Sciatic nerve (tissue), 2 donors: Measurements from ENCODE around the gene PTPRN2. TPM values are rescaled to one million over a fixed set of nuclear protein-coding genes. Genes with fewer than 3 reads are reported as not detected.
A peak's percentile ranks its signal among the peaks of the same experiment; 100 is the strongest.
"Not testable (repeated sequence)": the region's sequence is repeated elsewhere in the genome, so short reads cannot be mapped to it uniquely, and the experiment has no call there.

Experiments used
- ATAC-seq: fragments of 200-7000 bp; cut with Tn5 transposase; one replicate; pipeline ENCODE4 v1.9.1; 2020; ENCODE audit warnings: mild to moderate bottlenecking, moderate library complexity
- DNase-seq: peaks from one replicate; pipeline ENCODE4 v3.0.0-alpha.2; 2020; ENCODE audit warnings: low spot score
- intact Hi-C: fragments of 100-400 bp; cut with DNase I; formaldehyde crosslinking; loops from one replicate; pipeline ENCODE4 v1.14.2; 2022
- total RNA-seq: library from RNA; stranded (reverse); fragmentation: NEBNext Ultra II Directional; extraction: Animal tissue kit (Norgen Biotek cat#: 25700); gene quantifications from one replicate; pipeline ENCODE4 v1.2.1, GENCODE V29; 2021
- donor health status: DM: no; HTN: no; CAD: no.
- donor health status: DM: no; HTN: no; CAD: no.

PTPRN2 gene
- total RNA-seq, 1 donor from 2014 or later: 12.7 TPM

DNA sequence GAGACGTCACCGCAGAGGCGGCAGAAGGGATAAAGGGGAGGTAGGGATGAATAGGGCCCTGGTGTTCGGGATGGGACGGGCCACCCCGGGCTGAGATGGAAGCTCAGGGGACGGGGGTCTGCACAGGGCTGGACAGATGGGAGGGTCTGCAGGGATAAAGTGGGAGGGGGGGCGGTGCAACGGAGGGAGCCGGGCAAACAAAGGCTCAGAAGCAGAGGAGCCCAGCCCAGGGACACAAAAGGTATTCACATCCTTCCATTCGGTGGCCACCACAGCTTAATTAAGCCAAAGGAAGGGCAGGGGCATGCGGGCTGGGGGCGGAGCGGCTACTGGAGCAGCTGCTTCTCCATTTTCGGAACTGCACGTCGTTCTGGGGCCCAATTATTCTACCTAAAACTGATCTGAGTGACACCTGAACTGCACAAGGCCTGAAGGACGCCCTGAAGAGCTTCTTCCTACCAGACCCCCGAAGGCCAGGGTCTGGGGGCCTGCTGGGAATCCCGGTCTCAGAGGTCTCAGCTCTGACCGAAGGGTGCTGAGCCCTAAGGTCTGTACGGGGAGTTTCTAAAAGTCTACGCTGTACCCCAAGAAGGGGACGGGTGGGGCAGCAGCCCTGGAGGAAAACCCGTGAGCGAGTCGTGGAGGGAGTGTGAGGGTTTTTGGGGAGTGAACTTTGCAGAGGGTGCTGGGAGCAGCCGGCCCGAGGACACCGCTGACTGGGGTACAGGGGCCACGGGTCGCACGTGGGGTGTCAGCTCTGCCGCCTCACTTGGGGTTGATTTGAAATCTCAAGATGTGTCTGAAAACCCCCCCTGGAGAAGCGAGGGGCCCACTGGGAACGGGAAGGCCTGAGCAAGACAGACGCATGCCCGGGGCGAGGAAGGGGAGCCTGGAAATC, 916.0 kb downstream of the PTPRN2 start:
- DNase-seq: peak; percentile 37
- intact Hi-C loops: no loop called here
- no peak for ATAC-seq

DNA sequence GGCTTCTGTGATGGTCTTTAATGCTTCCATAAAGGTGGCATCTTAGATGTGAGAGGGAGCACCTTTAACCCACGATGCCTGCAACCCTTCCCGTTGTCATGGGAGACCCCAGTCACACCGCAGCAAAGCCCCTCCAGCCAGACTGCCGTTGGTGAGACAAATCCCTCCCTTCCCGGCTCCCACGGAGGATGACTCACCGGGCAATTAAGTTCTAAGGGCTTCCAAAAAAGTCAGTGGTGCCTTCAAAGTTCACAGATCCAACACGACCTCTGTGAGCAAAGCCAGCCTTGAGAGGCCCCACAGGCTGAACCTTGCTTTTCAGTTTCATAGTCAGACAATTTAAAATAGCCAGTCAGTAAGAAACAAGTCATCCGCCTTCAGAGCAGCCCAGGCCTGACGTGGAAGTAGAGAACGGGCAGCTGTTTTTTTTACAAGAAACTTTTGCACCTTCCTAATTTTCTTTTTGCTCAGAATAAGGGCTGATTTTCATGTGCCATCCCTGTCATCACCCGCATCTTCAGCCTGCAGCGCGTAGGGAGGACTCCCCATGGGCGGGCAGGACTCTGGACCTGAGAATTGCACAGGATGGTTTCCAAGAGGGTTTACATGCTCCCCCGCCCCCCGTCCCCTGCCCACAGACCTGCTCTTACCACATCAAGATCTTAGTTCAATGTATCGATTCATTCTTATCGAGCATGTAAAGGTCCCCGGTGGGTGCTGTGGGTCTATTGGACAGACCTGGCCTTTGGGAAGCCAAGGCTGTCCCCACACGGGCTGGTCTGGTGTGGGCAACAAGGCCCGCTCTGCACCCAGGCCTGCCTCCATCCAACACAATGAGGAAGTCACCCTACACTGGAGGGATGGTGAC, 916.9 kb downstream of the PTPRN2 start:
- ATAC-seq: peak; percentile 71
- intact Hi-C loops: no loop called here
- peak; percentile 47 for DNase-seq

DNA sequence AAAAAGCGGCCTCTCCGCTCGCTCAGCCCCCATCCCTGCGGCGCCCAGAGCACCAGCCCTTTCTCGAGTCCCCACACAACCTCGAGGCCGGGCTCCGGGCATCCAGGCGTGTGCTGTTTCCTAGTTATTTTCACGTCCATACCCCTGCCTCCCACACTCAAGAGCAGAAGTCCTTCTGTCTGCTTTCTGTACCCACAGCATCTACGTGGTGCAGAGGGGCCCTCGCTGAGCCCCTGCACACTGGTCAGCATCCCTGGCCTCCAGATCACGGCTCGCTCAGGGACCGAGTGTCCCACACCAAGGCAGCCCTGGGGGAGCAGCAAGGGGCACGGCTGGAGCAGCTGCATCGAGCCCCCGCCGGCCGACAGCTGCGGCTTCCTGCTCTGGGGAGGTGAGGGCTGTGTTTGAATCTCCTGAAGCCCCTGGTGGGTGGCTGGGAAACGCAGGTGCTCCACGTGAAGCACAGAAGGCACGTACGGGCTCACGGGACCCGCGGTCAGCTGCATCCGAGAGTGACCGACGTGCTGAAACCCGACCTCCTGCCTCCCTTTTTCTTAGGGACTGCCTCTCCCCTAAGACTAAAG, 917.8 kb downstream of the PTPRN2 start:
- ATAC-seq: peak; percentile 63
- DNase-seq: peak; percentile 54
- intact Hi-C loops: no loop called here

DNA sequence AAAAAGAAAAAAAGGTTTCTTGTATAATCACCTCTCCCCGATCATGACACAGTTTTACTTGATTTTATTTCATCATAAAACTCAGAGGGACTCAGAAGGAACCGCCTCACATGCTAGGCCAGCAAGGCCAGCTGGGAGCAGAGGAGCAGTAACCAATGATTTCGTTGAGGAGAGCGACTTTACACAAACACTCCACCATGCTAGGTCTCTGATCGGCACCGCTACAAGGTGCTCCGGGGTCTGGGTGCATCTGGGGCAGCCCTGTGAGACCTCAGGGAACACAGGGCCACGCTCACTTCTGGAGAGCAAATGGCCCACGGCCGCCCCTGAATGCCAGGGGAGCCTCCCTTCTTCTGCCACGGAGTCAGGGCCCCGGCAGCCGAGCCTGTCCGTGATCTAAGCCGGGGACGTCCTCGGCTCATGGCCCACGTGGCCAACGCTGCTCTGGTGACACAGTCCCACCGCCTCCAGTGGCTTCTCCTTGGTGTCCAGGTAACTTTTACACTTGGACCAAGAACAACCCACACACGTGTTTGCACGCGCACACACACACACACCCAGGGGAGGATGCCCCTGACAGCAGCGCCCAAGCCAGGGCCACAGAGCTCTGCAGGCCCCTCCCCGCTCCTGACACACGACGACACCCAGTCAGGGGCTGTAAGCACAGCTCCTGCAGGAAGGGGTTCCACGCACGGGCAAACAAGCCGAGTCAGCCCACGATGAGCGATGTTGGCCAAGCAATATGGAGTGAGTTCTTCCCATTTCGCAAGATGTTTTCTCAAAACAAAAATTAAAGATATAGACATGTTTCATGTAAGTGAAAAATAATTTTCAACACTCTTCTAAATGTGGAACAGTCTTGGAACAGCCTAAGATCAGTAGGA, 918.5 kb downstream of the PTPRN2 start:
- DNase-seq: peak; percentile 47
- intact Hi-C loops: no loop called here
- no peak for ATAC-seq

DNA sequence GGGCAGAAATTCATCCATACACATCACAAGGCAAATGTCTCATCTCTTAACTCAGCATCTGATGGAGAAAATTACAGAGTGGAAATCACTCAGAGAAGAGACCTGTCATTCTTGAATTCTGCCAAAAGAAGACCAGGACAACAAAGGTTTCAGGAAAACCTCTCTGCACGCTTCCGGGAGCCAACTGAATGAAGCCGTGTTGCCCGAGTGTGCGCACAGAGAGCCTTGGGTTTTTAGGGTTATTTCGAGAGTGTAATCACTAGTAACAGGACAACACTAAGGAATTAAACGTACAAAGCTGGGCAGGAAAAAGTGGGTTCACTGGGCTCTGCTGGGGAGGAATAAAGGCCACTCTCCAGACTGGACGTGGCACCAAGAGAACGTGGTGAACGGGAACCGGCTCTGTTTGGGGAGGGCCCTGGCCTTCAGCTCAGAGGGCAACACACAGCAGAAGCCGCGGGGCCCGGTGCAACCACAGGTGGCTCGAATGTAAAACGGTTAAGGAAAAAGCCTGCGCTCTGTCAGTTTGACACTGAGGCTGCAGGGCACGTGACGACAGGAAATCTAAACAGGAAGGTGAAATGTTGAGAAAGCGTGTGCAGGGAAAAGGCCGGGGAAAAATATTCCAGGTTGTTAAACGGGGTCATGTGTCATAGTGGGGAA, 919.3 kb downstream of the PTPRN2 start:
- DNase-seq: peak; percentile 46
- intact Hi-C loops: no loop called here
- ATAC-seq: no peak

DNA sequence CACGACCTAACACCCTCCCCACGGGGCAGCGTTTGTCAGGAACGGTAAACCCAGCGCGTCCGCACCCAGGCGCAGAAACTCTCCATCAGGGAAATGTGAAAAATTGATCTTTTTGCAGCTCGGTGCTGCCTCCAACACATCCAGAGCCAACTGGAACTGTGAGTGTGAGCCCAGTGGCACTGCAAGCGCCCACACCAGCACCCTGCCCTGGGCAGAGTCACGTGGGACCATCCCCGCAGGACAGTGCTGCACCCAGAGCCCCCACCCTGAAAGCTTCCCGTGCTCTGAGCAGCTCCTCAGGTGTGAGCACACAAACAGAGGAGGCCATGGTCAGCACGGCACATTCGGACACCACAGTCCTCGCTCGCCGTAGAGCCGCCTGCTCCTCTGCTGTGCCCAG, 919.9 kb downstream of the PTPRN2 start:
- intact Hi-C loops: no loop called here
- DNase-seq (peak; percentile 45), ATAC-seq (no peak)

DNA sequence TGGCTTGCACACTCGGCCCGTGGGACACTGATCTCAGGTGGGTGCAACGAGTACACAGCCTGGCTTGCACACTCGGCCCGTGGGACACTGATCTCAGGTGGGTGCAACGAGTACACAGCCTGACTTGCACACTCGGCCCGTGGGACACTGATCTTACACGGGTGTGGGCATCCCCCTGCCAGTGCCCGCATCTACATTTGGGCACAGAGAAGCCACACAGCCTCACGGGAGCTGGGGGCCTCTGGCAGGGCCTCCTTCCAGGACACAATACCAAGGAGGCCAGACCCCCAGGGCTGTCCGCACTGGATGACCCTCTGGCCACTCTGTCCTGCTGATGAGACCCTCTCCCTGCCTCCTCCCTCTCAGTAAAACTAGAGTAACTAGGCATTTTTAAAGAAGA, 920.4 kb downstream of the PTPRN2 start:
- no peak for ATAC-seq
- DNase-seq: peak; percentile 45
- intact Hi-C loops: no loop called here

DNA sequence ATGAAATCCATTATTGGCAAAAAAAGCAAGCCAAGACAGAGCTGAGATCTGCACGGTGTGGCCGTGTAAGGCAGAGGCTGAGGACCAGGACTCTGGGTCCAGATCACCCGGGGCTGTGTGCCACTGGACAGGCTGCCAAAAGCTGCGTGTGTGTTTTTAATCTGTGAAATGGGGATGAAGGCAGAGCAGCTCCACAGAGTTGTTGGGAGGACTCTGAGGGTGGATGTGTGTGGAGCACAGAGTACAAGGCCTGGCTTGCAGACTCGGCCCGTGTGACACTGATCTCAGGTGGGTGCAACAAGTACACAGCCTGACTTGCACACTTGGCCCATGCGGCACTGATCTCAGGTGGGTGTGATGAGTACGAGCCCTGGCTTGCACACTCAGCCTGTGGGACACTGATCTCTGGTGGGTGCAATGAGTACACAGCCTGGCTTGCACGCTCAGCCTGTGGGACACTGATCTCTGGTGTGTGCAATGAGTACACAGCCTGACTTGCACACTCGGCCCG, 921.0 kb downstream of the PTPRN2 start:
- intact Hi-C loops: no loop called here
- DNase-seq (peak; percentile 44), ATAC-seq (no peak)

DNA sequence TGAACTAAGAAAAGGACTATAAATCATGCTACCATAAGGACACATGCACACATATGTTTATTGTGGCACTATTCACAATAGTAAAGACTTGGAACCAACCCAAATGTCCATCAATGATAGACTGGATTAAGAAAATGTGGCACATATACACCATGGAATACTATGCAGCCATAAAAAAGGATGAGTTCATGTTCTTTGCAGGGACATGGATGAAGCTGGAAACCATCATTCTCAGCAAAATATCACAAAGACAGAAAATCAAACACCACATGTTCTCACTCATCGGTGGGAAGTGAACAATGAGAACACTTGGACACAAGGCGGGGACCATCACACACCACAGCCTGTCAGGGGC, 922.0 kb downstream of the PTPRN2 start:
- DNase-seq, ATAC-seq, intact Hi-C loops: not testable (repeated sequence)

DNA sequence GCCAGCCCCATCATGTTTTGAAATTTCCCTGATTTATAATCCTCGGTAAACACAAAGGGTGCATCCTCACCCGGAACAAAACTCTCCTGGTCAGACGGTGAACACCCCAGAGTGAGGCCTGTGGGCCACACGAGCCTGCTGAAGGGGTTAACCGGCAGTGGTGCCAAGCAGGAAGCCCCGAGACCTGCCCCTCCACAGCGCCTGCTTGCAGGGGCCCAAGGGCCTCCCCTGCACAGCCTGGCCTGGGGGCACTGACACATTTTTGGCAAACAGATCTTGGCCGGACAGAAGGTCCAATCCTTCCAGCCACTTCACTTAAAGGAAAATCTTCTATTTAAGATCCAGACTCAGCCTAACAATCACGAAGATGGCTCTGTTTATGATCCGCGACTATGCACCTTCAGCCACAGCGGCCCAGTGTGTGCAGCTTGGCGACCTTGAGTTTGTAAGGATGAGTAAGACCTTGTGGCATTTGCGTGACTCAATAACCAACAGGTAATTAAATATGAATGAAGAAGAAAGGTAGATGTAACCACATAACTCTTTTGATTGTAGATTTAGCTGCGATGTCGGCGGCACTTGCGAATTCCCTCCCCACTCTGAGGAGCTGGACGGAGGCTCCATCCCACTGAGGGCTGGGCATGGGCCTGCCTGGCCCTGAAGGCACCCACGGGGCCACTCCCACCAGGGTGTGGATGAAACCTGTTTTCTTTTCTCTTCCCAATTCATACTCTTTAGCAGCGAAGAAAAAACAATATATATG, 922.6 kb downstream of the PTPRN2 start:
- ATAC-seq (no peak), DNase-seq (peak; percentile 30)
- intact Hi-C loops: no loop called here

DNA sequence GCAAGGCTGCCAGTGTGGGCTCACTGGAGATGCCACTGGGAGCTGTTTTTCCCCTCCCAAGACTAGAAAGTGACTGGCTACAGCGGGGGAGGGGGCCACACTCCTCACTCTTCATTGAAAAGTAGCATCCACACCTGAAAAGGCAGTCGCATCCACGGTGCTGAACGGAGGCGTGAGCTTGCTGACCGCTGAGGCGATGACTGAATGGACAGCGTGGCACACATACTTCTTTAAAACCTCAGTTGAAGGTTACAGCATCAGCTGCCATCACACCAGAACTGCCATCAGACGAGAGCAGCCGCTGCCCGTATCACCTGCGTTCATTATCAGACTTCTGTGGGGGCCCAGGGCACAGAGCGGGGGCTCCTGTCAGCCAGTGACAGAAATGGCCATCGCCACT, 923.6 kb downstream of the PTPRN2 start:
- peak; percentile 9 for DNase-seq
- ATAC-seq: no peak
- intact Hi-C loops: no loop called here

DNA sequence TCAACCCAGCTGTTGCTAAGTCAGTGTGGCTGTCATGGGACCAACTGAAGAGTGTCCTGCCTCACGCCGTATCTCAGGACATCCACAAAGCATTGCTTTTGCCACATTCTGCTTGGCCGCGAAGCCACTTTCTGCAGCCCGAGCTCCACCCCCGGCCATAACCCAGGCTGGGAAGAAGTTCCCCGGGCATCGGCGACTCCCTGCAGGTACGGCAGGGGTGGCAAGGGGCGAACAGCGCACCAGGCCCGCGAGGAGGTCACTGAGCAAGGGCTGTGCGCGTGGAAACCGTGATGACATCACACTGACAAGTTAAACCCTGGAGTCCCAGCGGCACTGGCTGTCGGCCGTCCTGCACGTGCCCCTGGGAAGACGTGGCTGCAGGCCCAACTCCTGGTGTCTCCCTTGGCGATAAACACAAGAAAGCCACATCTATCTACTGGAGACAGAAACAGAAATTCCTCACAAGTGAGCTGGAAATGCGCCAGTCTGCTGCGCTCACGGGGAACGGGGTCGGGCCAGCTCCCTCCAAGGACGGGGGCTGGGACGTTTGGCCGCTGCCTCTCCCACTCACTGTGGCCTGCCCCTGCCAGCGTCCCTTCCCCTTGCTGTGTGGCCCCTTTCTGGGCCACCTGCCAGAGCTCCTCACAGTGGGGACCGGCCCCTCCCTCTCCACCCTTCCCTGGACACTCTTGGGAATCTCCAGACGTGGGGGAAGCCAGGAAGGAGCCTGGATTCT, 924.5 kb downstream of the PTPRN2 start:
- ATAC-seq: peak; percentile 48
- intact Hi-C loops: no loop called here
- peak; percentile 62 for DNase-seq

DNA sequence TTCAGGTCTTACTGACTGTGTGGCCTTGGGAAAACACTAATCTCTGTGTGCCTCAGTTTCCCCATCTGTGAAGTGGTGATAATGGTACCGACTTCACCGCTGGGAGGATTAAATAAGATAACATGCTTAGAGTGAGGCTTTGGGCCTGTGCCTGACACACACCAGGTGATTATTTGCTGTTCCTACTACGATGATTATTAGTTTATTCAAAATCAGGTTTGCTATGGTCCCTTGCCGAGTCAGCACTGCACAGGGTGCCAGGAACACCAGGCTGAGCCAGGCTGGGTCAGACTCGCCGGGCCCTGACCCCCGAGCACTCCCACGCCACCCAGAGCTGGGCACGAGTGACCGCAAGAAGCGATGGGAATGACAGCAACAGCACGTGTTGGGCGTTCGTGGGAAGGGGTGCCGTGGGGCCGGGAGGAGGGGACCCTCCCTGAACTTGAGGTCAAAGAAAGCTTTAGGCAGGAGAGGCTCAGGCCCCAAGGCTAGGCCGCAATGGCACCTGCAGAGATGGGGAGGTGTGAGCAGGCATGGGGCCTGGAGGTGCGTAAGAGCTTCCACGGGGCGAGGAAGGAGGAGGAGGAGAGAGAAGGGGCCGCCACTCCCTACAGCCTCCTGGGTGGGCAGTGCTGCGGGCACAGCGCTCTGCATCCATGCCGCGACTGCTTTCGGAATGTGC, 925.4 kb downstream of the PTPRN2 start:
- intact Hi-C loops: no loop called here
- peak; percentile 43 for DNase-seq

DNA sequence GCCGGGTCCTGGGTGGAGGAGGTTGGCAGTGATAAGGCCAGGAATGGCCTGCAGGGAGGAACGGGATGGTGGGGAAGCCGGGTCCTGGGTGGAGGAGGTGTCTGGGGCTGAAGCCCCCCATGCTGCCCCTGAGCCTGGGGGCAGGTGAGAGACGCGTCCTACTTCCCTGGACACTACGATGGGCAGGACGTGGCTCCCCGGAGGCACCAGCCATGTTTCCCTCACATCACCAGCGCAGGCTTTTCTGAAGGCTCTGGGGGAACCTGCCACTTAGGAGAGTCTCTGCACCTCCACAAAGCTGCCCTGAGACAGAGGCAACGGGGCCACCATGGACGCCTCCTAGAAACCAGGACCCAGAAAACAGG, 926.0 kb downstream of the PTPRN2 start:
- intact Hi-C loops: no loop called here
- DNase-seq (peak; percentile 32), ATAC-seq (no peak)

More for the DNA sequence above, 925.4 kb downstream of the PTPRN2 start:
- no peak for ATAC-seq

DNA sequence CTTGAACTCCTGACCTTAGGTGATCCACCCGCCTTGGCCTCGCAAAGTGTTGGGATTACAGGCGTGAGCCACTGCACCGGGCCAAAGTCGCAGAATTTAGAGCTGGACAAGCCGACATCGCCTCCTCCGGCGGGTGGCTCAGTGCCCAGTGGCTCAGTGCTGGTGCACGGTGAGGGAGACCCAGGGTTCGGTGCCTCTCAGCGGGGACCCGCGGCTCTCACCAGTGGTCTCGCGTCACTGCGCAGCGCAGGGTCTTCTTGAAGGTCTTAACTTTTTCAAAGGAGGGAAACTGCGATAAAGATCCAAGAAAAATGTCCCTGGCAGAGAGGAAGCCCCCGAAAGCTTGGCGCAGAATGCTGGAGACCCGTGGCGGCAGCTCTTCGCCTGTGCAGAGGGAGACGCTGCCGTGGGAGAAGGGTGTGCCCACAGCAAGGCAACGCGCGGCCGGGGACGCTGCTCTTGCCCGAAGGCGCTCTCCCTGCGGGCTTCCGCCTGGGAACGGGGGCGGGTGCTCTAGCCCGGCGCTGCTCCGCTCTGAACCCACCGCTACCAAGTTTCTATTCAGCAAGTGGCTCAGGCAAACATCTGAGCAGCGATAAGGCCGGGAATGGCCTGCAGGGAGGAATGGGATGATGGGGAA, 926.5 kb downstream of the PTPRN2 start:
- DNase-seq: peak; percentile 55
- intact Hi-C loops: no loop called here
- ATAC-seq: no peak
